NCI-H2107 treated with DMSO at 0.1 percent for 48 hours (cell line): Measurements from ENCODE around the gene ASZ1.

Experiments
- DNase-seq: peaks from one replicate; lab custom pipeline; 2025; ENCODE audit not compliant: unreplicated experiment; lab: John Stamatoyannopoulos, UW

The ASZ1 gene

DNA sequence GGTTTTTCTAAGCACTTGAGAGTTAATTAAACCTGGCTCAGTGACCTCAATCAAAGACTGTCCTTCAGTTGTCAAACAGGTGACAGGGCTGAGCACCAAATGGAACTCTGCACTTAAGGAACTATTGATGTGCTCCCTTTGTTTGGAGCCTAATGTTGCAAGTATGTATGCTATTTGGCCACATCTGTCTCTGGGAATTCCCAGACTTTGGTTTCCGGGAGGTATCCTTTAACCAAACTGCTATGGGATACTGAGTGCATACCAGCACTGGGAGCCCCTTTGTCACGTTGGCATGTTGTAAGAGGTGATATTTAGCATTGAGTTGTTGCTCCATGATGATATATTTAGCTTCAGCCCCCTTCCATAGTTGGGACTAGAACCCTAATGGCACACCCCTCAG lies 25.2 kb downstream of the ASZ1 start:
- no peak for DNase-seq

GRCh38 chr7:117401293-117402002 lies 25.8 kb downstream of the ASZ1 start:
- no peak for DNase-seq

- peak; percentile 8 for DNase-seq
Observed at GRCh38 chr7:117399820-117400422, 27.4 kb downstream of the ASZ1 start.

DNA sequence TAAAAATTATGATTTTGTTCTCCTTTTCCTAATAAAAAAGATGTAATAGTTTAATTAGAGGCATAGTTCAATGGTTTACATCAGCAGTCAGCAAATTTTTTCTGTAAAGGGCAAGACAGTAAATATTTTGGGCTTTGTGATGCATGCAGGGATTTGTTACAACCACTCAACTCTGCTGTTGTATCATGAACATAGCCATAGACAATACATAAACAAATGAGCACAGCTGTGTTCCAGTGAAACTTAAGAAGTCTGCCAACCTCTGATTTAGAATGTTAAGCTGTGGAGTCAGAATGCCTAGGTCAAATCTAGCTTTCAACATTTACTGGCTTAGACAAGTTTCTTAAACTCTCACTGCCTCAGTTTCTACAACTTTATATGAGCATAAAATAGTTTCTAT lies 31.6 kb downstream of the ASZ1 start:
- no peak for DNase-seq

- DNase-seq: no peak
Observed at GRCh38 chr7:117393781-117394180, 33.5 kb downstream of the ASZ1 start.

- no peak for DNase-seq
Observed at GRCh38 chr7:117389871-117390270, 37.4 kb downstream of the ASZ1 start.

DNA sequence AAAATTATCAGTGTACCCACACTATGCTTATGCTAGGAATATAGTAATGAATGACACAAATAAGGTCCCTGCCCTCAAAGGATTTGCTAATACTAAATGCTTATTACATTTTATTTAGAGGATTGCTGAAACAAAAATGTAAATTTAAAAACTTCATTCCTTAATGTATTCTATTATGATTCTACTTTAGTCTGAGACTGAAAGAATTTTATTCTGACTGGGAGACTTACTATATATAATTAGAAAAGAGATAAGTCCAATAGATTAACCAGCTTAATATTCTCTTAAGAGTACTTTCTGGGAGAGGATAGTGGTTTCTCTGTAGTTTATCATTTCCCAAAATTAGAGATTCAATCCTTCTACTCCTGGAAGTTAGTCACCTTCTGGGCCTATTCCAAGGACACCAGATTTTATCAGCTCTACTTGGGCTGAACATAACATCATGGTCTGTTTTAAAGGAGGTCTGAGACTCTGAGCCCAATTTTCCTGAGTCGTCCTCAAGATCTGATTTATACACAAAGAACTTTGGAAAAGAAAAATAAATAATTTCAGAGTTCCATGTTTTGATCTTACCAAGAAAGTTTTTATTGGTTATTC lies 41.1 kb downstream of the ASZ1 start:
- no peak for DNase-seq

- peak; percentile 11 for DNase-seq
Observed at GRCh38 chr7:117385363-117386109, 41.8 kb downstream of the ASZ1 start.

DNA sequence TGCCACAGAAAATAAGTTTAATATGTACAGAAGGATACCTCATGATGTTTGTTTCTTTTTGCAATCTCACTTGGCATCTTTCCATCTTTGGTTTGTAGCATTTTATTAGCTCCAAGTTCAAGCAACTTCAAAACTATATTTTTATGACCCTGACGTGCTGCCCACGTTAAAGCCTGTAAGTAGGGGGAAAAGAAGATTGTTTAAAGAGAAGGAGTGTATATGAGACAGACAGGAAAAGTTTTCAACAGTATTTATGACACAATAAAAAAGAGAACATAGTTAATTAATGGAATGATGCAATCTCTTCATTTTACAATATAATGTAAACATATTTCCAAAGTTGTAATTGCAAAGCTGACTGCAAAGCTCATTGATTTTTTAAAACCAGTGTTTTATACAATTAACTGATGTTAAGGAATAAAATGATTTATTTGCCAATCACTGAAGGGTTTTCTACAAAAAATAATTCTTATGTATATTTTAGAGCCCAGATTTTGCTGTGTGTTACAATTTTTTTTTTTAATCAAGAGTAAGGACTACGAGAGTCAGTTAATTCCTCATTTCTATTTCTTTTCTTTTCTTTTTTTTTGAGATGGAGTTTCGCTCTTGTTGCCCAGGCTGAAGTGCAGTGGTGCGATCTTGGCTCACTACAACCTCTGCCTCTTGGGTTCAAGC lies 42.5 kb downstream of the ASZ1 start:
- no peak for DNase-seq

GRCh38 chr7:117383483-117384189 lies 43.7 kb downstream of the ASZ1 start:
- DNase-seq: no peak

GRCh38 chr7:117383046-117383445 lies 44.2 kb downstream of the ASZ1 start:
- no peak for DNase-seq

DNA sequence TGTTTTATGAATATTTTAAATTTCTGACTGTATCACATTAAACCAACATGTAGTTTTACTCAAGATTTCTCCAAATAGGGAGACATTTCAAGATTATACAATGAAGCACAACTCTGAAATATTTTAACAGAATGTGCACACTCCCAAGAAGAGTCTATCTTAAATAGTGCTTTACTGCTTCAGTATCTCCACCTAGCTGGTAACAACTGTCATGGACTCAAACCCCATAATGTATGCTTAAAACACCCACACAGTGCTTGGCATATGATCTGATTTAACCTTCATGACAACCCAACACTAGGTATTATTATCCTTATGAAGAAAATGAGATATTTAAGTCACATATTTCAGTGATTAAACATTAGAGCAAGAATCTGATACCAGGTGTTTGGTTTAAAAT lies 45.9 kb downstream of the ASZ1 start:
- DNase-seq: no peak

DNA sequence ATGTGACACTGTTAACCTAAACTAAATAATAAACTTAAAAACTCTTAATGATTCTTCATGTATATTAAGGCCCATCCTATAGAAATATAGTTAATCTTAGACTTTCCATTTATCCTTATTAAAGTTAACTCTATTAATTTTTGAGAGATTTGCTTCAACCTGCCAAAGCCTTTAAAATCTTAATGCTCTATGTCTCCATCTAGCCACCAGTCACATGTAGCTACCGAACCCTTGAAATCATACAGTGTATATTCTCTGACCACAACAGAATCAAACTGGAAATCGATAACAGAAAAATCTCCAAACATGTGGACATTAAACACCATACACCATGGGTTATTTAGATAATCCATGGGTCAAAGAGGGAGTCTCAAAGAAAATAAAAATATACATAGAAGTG lies 51.9 kb downstream of the ASZ1 start:
- no peak for DNase-seq

GRCh38 chr7:117372073-117372472 lies 55.2 kb downstream of the ASZ1 start:
- DNase-seq: no peak

DNA sequence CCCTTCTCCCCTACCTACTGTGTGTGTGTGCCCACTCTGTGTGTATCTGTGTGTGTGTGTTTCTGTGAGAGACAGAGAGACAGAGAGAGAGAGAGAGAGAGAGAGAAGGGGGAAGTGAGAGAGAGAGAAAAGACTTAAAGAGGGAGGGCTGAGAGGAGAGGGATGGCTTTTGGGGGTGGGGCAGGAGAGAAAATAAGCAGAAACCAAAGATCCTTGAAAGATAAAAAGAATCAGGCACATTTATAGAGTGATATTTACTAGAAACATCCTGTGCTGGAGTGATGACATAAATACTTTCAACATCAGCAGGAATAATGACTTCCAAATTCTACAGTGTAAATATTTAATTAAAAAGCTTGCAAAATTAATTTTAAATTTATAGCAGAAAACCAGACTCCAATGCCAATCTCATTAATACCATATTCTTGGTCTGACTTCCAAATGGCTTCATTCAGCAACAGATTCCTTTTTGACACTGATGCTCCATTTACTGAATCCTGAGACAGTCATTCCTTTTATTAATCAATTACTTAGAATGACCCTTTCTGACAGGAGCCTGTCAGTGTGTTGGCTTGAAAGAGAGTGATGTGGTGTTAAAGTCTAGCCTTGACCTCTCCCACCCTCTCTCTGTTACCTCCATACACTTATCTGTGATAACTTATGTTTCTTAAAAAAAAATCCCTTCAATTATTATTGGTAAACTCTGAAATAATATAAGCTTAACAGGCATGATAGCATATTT lies 62.8 kb downstream of the ASZ1 start:
- no peak for DNase-seq

DNA sequence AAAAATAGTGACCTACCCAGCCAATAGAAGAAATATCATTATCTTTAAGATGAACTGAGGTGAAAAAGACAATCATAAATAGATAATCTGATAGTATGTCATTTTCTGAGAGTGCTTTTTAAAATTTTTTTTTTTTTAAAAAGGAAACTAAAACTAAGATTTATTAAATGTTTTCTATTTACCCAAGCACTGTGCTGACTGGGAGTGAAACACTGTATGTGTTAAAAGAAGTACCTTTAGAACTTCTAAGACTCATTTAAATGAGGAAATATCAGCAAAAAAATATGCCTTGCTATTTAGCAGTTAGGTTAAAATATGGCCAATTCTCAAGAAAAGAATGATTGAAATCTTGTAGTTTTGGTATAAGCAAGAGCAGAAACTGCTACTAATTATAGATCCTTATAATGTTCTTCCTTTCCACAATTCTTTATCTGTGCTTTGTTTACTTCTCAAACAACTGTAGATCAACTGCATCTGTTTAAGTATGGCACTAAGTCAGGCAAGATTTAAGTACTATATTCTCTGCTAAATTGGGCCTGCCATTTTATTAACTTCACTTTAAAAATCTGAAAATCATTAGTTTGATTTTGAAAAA lies 64.9 kb downstream of the ASZ1 start:
- DNase-seq: no peak

DNA sequence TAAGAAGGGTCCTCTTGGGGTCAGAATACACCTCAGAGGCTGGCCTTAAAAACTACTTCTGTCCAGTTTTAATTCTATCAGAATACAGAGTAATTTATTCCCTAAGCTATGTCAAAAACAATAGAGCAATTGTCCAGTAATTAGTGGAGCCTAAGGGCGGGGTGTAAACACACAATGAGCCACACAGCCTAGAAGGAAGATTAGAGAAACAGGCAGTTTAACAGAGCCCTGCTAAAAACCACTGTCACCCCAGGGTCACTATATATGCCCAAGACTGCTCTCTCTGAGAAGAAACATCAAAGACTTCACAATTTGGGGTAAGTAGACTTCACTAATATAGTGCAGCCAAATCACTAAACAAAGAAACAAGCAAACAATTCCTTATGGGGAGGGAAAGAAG lies 77.3 kb downstream of the ASZ1 start:
- DNase-seq: no peak

DNA sequence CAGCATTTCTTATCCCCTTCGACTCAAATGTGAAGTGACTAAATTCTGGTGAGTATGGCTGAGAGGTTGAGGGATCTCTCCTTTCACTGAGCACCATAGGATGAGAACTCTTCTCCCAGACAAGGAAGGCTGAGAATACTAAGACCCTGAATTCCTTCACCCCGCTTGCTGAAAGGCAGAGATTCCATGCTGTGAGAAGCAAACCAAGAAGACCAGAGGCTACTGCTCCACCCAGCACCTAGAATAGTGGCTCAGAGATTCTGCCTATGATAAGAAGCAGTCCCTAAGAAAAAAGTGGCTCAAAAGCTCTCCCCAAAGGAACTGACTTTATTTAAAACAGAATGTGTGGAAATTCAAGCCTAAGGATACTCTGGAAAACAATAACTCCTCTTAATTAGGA lies 77.7 kb downstream of the ASZ1 start:
- no peak for DNase-seq

DNA sequence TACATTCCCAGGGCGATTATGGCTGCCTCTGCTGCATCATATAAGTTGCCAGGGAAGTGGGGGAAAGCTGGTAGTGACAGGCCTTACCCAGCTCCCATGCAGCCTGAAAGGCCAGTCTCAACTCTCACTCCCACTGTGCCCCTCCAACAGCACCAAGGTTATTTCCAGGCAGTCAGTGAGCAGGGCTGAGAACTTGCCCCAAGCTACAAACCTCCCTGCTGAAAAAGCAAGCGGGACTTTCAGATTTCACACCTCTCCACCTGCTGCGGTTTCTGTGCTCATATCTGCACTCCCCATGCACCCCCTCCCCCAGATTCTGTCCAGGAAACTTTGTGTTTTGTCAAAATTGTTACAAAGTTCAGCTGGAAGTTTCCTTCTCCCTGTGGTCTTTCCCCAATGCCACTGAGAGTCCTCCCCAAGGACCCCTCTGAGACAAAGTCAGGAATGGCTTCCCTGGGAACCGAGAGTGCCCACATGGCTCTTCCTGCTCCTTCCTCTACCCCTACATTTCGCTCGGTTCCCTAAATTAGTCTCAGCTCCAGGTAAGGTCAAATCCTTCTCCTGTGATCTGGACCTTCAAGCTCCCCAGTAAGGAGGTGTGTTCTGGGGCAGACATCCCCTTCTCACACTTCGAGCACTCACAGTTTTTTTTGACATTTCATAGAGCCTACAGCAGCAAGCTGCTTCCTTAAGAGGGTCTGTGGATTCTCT lies 79.2 kb downstream of the ASZ1 start:
- DNase-seq: no peak
